Measurements from ENCODE around the gene H3-3A. TPM values are rescaled to one million over a fixed set of nuclear protein-coding genes. Genes with fewer than 3 reads are reported as not detected.

The H3-3A gene
- total and polyA plus RNA-seq, 2 of the 8 experiments (the other 6 are each of a cell fraction or from before 2014, with no cell fraction given), result 1,157 to 1,223 TPM

DNA sequence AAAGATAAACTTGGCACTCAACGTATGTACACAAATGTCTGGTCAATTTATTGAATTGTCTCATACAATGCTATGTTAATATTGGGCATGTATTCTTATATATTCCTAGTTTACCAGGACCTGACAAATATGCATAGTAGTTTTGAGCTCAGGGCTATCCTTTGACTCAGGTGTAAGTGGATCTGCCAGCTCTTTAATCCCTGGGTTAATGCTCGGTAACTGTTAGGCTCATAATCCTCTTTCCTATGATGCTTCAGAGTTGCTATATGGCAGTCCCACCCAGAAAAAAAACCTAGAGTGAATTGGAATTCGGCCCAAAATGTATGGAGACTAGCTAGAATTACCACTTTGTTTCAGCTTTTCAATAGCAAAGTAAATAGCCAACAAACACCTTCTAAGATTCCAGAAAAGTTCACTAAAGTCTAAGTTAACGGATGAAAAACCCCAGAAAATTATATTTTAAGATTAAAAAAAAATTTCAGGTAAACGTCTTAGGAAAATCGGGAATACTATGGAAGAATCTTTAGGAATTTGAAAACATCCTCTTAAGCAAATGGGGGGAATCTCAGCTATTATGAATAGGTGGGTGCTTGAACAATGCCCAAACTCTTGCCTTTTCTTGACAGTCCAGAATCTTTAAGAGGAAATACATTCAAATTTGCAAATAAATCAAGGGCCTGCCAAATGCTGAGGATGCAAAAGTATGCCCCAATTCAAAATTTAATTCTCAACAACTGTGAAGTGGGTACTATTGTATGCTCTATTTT lies 10.9 kb downstream of the H3-3A start:
- TF ChIP-seq POLR2A (IDR thresholded peaks at IDR 0.05; ENCODE audit: control extremely low read depth in 1 of 2, low read depth in 2 of 2, low read length in 2 of 2), result 0 out of 3 replicates have a peak, but pooled peaks of 1 of the 2 experiments have one; percentile 56
- TF ChIP-seq SIX5 (IDR thresholded peaks at IDR 0.05; ENCODE audit: low read depth, low read length), result no peak
- TF ChIP-seq CBX8 (IDR thresholded peaks at IDR 0.05; ENCODE audit: borderline replicate concordance, low read depth, low read length), result no peak
- no peak overlapping the region for H2AFZ ChIP-seq (ENCODE audit: low read length)
- H3K4me3 ChIP-seq (ENCODE audit: extremely low read depth in 1 of 4, insufficient read depth in 2 of 4, low read depth in 3 of 4, low read length in 4 of 4), result no peak overlapping the region
- no peak overlapping the region for H3K4me2 ChIP-seq (ENCODE audit: insufficient read depth in 1 of 2, low read depth in 2 of 2, low read length in 2 of 2)
- no peaks in the 10 kb centered on the region for H3K4me1 ChIP-seq (replicated peaks in 1 of 4; ENCODE audit: control insufficient read depth in 3 of 4, insufficient read depth in 4 of 4, low read length in 3 of 4)
- no peak overlapping the region for H2BK15ac ChIP-seq (ENCODE audit: low read length)
- ChIA-PET CTCF (ENCODE audit: partially characterized antibody) (interaction anchor here (0.7 to 6.4 kb wide), 3 partner anchors 8 to 47 kb away, joined by 3 to 36 read pairs (median 3); no protein-coding TSS in a partner anchor), POLR2A (ENCODE audit: partially characterized antibody) (interaction anchor here (0.6 to 4.6 kb wide), 12 partner anchors 8 to 334 kb away, joined by 3 to 28 read pairs (median 4); partner anchors contain the start of gene H3-3A)
- H2BK5ac ChIP-seq (ENCODE audit: low read depth, low read length), result no peak overlapping the region
- H3K27ac ChIP-seq (ENCODE audit: low read depth, low read length), result no peak overlapping the region
- WGBS, 2 experiments (ENCODE audit: extremely low coverage in 1 of 2, insufficient coverage in 1 of 2, insufficient read length in 1 of 2, insufficient replicate concordance in 2 of 2, low coverage in 1 of 2, low lambda C conversion rate in 2 of 2, missing lambda C conversion rate in 1 of 2), result 61% methylated on average over 6 of the region's 6 CpGs; no CpG with 5 or more reads in 1 of the 2 experiments
- no peak overlapping the region for H2BK12ac ChIP-seq (ENCODE audit: low read depth, low read length)
- H4K5ac ChIP-seq (ENCODE audit: insufficient read length, low read depth, low read length), result no peak overlapping the region
- H3K36me3 ChIP-seq (ENCODE audit: control insufficient read depth in 2 of 4, insufficient read depth in 4 of 4, low read length in 3 of 4), result peaks cover 14 to 58% (median 28%) of the 10 kb centered on the region in 4 experiments
- peaks cover 0 to 23% of the 10 kb centered on the region in 2 experiments; a peak in 3 of 4 replicates for H3K79me2 ChIP-seq (ENCODE audit: control insufficient read depth in 1 of 2, insufficient read depth in 2 of 2, low read length in 2 of 2)
- H3K9ac ChIP-seq (replicated peaks in 1 of 4; ENCODE audit: extremely low read depth in 1 of 4, low read depth in 3 of 4, low read length in 3 of 4), result no peak overlapping the region
- no peak overlapping the region for H3K23ac ChIP-seq (ENCODE audit: insufficient read length)
- H3K9me3 ChIP-seq (ENCODE audit: insufficient read depth in 2 of 2, low read depth in 1 of 2, low read length in 1 of 2), result no peaks in the 10 kb centered on the region
- H3K14ac ChIP-seq (ENCODE audit: insufficient read length), result no peak overlapping the region
- no peaks in the 10 kb centered on the region; the same call in 1 of the 2 replicates for H3K79me1 ChIP-seq (ENCODE audit: low read depth, low read length)
- peaks cover 11 to 12% of the 10 kb centered on the region in 2 experiments for H4K20me1 ChIP-seq (replicated peaks in 1 of 2; ENCODE audit: control insufficient read depth in 1 of 2, insufficient read depth in 2 of 2, low read length in 2 of 2)
- no peak overlapping the region for H2AK5ac ChIP-seq (ENCODE audit: low read depth, low read length)
- H3K27me3 ChIP-seq (replicated peaks in 1 of 4; ENCODE audit: control insufficient read depth in 3 of 4, extremely low read depth in 1 of 4, insufficient read depth in 3 of 4, low read length in 3 of 4), result no peaks in the 10 kb centered on the region
- H3K18ac ChIP-seq (ENCODE audit: extremely low read depth, low read length), result no peak overlapping the region
- no peak overlapping the region for H3K56ac ChIP-seq (replicated peaks; ENCODE audit: insufficient read length, low read depth, low read length)
- no peaks in the 10 kb centered on the region for H3K23me2 ChIP-seq (ENCODE audit: low read depth, low read length)
- FAIRE-seq (no peak), DNase-seq (ENCODE audit: low read depth in 1 of 2, low spot score in 2 of 2) (no peak)
- no peak overlapping the region for H4K8ac ChIP-seq (ENCODE audit: extremely low read depth, insufficient read depth, low read length)
- no peak overlapping the region for H3K4ac ChIP-seq (replicated peaks; ENCODE audit: insufficient read length, low read depth, low read length)
- H2BK120ac ChIP-seq (replicated peaks; ENCODE audit: low read depth, low read length), result no peak overlapping the region
- no peak overlapping the region for H4K91ac ChIP-seq (replicated peaks; ENCODE audit: insufficient read length, low read length)
- no peak overlapping the region for H2BK20ac ChIP-seq (ENCODE audit: low read length)

All from H1 (cell line).